Osteoblast (primary cell): ENCODE data around the gene KRTAP5-2. TPM values are rescaled to one million over a fixed set of nuclear protein-coding genes. Genes with fewer than 3 reads are reported as not detected.

ENCODE experiments used
- DNase-seq: peaks from one replicate; pipeline ENCODE4 v3.0.0; 2011; ENCODE audit warnings: low spot score, mixed read lengths; ENCODE audit not compliant: insufficient read length; ENCODE audit errors: missing footprints
- H2AFZ ChIP-seq: 2 replicates; pipeline ENCODE4 v1.6.0; 2011; ENCODE audit warnings: mild to moderate bottlenecking, low read length
- H3K27ac ChIP-seq: 2 replicates; pipeline ENCODE4 v1.5.1; 2011; ENCODE audit warnings: mild to moderate bottlenecking, low read depth, low read length, moderate library complexity
- H3K27me3 ChIP-seq: 2 replicates; pipeline ENCODE4 v1.6.0; 2012; ENCODE audit warnings: mild to moderate bottlenecking, control low read depth, inconsistent platforms, low read length, moderate library complexity; ENCODE audit not compliant: insufficient read depth
- H3K36me3 ChIP-seq: 2 replicates; pipeline ENCODE4 v1.5.1; 2011; ENCODE audit warnings: mild to moderate bottlenecking, low read length, control low read depth, moderate library complexity; ENCODE audit not compliant: insufficient read depth
- H3K4me1 ChIP-seq: 2 replicates; pipeline ENCODE4 v1.5.1; 2011; ENCODE audit warnings: mild to moderate bottlenecking, low read length, control low read depth, moderate library complexity; ENCODE audit not compliant: insufficient read depth
- H3K4me2 ChIP-seq: 2 replicates; pipeline ENCODE4 v1.6.0; 2011; ENCODE audit warnings: mild to moderate bottlenecking, low read length; ENCODE audit not compliant: insufficient read depth
- H3K4me3 ChIP-seq: fragments of 200-600 bp; sonication (generic); 3 replicates; pipeline ENCODE4 v1.5.1; 2012; ENCODE audit warnings: mild to moderate bottlenecking, low read length, inconsistent platforms; ENCODE audit not compliant: insufficient read depth
- H3K79me2 ChIP-seq: 2 replicates; pipeline ENCODE4 v1.6.0; 2012; ENCODE audit warnings: mild to moderate bottlenecking, low read length, control low read depth, inconsistent platforms; ENCODE audit not compliant: insufficient read depth
- H3K9me3 ChIP-seq: 2 replicates; pipeline ENCODE4 v1.5.1; 2011; ENCODE audit warnings: low read depth, low read length, control low read depth
- H4K20me1 ChIP-seq: 2 replicates; pipeline ENCODE4 v1.6.0; 2012; ENCODE audit warnings: mild to moderate bottlenecking, low read length, control low read depth; ENCODE audit not compliant: insufficient read depth
- CTCF ChIP-seq: IDR thresholded peaks from 2 replicates; pipeline ENCODE4 v1.5.1; 2011; ENCODE audit warnings: mild to moderate bottlenecking, low read depth, low read length, moderate library complexity; ENCODE audit errors: extremely low read depth
- total RNA-seq: library from RNA; depleted of rRNA; stranded (reverse); fragments of >200 nt; gene quantifications from 2 replicates; pipeline ENCODE4 v1.2.3, GENCODE V29; 2012

Gene KRTAP5-2
- total RNA-seq, 1 donor: not detected

DNA sequence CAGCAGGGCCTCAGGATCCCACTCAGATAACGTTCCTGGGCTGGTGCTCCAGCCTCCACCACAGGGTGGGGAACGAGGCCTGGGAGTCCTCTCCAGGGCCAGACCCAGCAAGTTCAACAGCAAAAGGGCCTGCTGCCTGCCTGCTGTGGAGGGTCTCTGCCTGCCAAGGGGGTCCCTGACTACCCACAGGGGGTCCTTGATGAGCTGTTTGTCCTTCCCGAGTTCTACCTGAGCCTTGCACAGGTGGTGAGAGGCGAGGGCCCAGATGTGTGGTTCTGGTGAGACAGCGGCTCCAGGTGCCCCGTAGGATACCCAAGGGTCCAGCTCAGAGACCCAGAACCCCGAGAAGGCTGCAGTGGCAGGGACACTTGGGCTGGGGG is 30.4 kb downstream of the KRTAP5-2 start:
- peaks cover 36% of the 10 kb centered on the region for H4K20me1 ChIP-seq
- no peaks in the 10 kb centered on the region for H3K4me1 ChIP-seq
- no peaks in the 10 kb centered on the region for H3K79me2 ChIP-seq

DNA sequence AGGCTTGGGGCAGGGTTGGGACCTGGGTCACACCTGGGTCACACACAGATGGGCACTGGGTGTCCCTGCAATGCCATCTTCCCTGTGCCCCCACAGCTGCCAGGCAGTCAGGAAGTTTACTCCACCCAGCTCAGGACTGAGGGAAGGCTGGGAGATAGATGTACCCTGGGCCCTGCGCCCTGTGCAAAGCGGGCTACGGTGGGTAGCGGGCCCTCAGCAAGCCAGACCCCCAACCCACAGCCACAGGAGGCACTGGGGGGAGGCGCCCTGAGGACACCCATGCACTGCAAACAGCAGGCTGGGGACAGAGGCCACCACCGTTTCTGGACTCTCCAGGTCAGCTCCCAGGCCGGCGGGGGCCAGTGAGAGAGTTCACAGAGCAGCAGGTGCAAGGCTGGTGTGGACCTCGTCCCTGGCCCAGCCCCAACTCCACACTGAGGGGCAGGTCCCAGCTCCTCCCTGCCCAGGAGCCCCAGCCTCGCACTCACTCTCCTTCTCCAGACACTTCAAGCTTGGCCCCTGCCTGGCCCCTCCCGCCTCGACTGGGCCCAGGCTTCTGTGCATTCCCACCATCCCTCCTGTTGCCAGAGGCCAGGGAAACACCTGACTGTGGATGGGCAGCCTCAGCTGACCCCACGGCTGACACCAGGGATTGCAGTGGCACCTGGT is 30.9 kb downstream of the KRTAP5-2 start:
- Histone ChIP-seq H3K79me2 (no peaks in the 10 kb centered on the region), H3K36me3 (no peaks in the 10 kb centered on the region), H3K4me2 (no peak overlapping the region), H3K4me1 (no peaks in the 10 kb centered on the region), H4K20me1 (peaks cover 36% of the 10 kb centered on the region), H3K27me3 (no peaks in the 10 kb centered on the region), H2AFZ (no peak overlapping the region), H3K9me3 (no peaks in the 10 kb centered on the region), H3K4me3 (no peak overlapping the region), H3K27ac (no peak overlapping the region)
- peak; percentile 58 for DNase-seq
- no peak for TF ChIP-seq CTCF

More for the DNA sequence above, 30.4 kb downstream of the KRTAP5-2 start:
- DNase-seq: peak; percentile 87
- Histone ChIP-seq H3K4me3 (no peak overlapping the region), H3K27ac (no peak overlapping the region), H2AFZ (no peak overlapping the region), H3K9me3 (no peaks in the 10 kb centered on the region), H3K27me3 (peaks cover 4% of the 10 kb centered on the region), H3K36me3 (no peaks in the 10 kb centered on the region), H3K4me2 (no peak overlapping the region)
- no peak for TF ChIP-seq CTCF

- no peaks in the 10 kb centered on the region for H3K79me2 ChIP-seq
These were observed 31.6 kb downstream of the KRTAP5-2 start for GRCh38 chr11:1566381-1567051.

More at GRCh38 chr11:1566381-1567051, 31.6 kb downstream of the KRTAP5-2 start:
- no peaks in the 10 kb centered on the region for H3K9me3 ChIP-seq
- H3K36me3 ChIP-seq: no peaks in the 10 kb centered on the region
- no peaks in the 10 kb centered on the region for H3K27me3 ChIP-seq
- TF ChIP-seq CTCF: no peak
- no peak overlapping the region for H3K4me2 ChIP-seq
- H4K20me1 ChIP-seq: peaks cover 36% of the 10 kb centered on the region
- H3K4me1 ChIP-seq: no peaks in the 10 kb centered on the region
- DNase-seq: peak; percentile 86
- no peak overlapping the region for H3K27ac ChIP-seq
- H3K4me3 ChIP-seq: no peak overlapping the region
- H2AFZ ChIP-seq: no peak overlapping the region
